CD4-positive, alpha-beta T cell treated with Interleukin-15 for 4 hours (primary cell): ENCODE results near the gene UNC5A.
"Not testable (repeated sequence)": the region's sequence is repeated elsewhere in the genome, so short reads cannot be mapped to it uniquely, and the experiment has no call there.

Experiments used
- DNase-seq: peaks from one replicate; pipeline ENCODE4 v3.0.0-alpha.2; 2020; ENCODE audit warnings: low spot score

Gene UNC5A

GRCh38 chr5:176863765-176864098 is 53.4 kb downstream of the UNC5A start:
- DNase-seq: no peak

DNA sequence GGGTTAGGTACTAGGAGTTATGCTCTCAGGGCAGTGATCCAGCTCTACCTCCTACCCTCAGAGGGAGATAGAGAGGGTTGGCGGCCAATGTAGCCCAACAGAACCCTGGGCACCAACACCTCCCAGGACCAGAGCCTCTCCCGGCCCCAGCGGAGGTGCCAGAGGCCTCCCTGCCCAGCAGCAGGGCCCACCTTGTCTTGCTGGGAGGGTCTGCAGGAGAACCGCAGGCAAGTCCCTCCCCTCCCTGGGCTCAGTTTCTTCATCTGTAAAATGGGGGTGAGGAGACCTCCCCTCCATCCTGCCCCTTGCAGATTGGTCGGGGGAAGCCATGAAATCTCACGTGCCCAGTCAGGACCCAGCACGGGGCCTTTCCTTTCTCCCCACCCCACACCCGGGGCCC is 54.4 kb downstream of the UNC5A start:
- no peak for DNase-seq

- DNase-seq: no peak
Observed at GRCh38 chr5:176865964-176866363, 55.6 kb downstream of the UNC5A start.

GRCh38 chr5:176866707-176867310 is 56.5 kb downstream of the UNC5A start:
- no peak for DNase-seq

DNA sequence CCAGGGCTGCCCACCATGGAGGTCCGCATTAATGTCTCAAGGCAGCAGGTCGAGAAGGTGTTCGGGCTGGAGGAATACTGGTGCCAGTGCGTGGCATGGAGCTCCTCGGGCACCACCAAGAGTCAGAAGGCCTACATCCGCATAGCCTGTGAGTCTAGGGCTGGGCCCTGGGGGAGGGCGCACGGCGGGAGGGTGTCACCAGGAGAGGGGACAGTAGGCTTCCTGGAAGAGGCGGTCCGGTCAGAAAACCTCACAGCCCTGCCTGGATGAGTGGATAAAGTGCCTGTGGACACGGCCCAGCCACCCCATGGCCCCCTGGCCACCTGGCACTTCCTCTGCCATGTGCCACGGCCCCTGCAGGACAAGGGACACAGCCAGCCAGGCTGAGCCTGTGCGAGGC is 57.8 kb downstream of the UNC5A start:
- DNase-seq: no peak

GRCh38 chr5:176868731-176869130 is 58.4 kb downstream of the UNC5A start:
- DNase-seq: no peak

GRCh38 chr5:176869501-176870109 is 59.2 kb downstream of the UNC5A start:
- DNase-seq: no peak

DNA sequence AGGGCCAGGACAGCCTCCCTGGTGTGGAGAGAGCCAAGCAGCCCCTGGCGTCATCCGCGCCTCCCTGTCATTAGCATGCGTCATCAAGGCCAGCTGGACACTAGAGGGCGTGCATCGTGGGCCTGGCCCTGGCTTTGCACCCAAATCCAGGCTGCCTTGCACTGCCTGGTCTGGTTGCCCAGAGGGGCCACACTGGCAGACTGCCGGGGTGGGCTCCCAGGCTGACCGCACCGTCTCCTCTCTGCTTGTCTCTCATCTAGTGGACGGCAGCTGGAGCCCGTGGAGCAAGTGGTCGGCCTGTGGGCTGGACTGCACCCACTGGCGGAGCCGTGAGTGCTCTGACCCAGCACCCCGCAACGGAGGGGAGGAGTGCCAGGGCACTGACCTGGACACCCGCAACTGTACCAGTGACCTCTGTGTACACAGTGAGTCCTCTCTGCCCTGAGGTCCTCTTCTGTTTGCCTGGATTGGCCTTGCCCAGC is 59.8 kb downstream of the UNC5A start:
- no peak for DNase-seq

- DNase-seq: not testable (repeated sequence)
Observed at GRCh38 chr5:176870644-176871043, 60.3 kb downstream of the UNC5A start.

- DNase-seq: not testable (repeated sequence)
Observed at GRCh38 chr5:176872586-176872985, 62.2 kb downstream of the UNC5A start.

GRCh38 chr5:176873011-176873410 is 62.7 kb downstream of the UNC5A start:
- not testable (repeated sequence) for DNase-seq

DNA sequence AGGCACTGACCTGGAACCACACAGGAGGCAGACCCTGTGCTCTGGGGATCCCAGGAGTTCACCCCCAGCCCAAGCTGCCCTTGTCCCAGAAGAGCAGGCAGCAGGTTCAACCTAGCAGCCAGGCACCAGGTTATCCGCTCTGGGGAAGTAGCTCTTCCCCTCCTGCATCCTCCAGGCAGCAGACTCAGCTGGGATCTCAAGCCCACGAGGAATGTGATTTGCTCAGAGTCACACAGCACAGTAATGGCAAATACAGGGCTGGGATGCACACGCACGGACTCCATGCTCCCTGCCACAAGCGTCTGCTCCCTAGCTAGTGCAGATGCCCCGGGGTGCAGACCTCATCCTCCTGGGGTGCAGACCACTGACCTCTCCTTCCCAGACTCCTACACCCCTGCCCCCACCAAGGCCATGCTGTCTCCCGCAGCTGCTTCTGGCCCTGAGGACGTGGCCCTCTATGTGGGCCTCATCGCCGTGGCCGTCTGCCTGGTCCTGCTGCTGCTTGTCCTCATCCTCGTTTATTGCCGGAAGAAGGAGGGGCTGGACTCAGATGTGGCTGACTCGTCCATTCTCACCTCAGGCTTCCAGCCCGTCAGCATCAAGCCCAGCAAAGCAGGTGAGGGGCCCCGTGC is 63.3 kb downstream of the UNC5A start:
- DNase-seq: no peak

GRCh38 chr5:176874198-176874780 is 63.9 kb downstream of the UNC5A start:
- DNase-seq: no peak

GRCh38 chr5:176875014-176875550 is 64.7 kb downstream of the UNC5A start:
- no peak for DNase-seq

GRCh38 chr5:176875783-176876505 is 65.6 kb downstream of the UNC5A start:
- DNase-seq: no peak

DNA sequence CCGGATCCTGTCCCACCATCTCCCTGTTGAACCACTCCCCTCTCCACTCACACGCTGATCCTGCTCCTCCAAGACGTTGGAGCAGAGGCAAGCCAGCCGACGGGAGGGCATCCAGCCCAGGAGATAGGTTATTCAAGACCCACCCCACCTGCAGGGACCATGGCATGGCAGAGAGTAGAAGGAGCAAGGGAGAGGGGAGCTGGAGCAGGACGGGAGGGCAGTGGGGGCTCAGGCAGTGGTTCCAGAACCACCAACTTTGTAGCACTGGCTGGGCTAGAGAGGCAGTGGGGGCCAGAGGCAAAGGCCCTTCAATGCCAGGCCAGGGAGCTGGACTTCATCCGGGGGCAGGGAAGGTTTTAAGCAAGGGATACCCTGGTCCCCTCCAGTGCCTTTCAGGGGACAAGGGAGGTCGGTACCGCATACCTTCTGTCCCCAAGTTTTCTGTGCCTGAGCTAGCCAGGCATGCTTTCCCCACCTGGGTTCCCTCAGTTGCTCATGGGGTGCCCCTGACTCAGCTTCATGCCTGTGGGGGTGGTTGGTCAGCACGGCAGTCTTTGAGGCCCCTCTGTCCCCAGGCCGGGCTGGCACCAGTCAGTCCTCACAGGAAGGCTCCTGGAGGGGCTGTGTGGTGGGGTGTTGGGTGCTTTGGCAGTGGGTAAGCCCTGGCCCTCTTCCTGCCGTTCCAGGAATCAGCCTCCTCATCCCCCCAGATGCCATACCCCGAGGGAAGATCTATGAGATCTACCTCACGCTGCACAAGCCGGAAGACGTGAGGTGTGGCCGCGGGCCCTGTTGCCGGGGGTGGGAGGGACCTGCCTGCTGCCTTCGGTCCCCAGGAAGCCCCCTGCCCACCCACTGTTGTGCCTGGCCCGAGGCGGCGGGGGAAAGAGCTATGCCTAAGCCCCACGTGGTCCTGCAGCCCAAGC is 66.4 kb downstream of the UNC5A start:
- no peak for DNase-seq

DNA sequence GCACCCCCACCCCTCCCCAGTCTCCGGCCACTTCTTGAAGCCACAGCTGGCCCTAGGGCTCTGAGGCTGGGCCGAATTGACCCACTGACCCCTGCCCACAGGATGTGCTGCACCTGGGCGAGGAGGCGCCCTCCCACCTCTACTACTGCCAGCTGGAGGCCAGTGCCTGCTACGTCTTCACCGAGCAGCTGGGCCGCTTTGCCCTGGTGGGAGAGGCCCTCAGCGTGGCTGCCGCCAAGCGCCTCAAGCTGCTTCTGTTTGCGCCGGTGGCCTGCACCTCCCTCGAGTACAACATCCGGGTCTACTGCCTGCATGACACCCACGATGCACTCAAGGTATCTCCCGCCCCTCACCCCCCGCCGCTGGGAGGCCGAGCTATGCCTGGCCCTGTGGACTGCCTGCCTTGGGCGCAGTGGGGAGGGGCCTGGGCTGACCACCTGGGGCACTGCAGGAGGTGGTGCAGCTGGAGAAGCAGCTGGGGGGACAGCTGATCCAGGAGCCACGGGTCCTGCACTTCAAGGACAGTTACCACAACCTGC is 67.5 kb downstream of the UNC5A start:
- DNase-seq: no peak

- DNase-seq: no peak
Observed at GRCh38 chr5:176878463-176878862, 68.1 kb downstream of the UNC5A start.

- DNase-seq: no peak
Observed at GRCh38 chr5:176878906-176879662, 68.7 kb downstream of the UNC5A start.
